ENCODE results near the gene PSMG4.

PSMG4 gene

GRCh38 chr6:3253597-3253961, 5.2 kb upstream of the PSMG4 start:
- Histone ChIP-seq H3K36me3 (ENCODE audit: control insufficient read depth, insufficient read depth, low read length) (no peaks in the 10 kb centered on the region), H3K79me2 (no peaks in the 10 kb centered on the region), H3K27me3 (ENCODE audit: control insufficient read depth, insufficient read depth, low read length) (no peaks in the 10 kb centered on the region), H3K27ac (no peak overlapping the region), H3K4me3 (ENCODE audit: low read depth, low read length) (no peak overlapping the region), H3K9me3 (ENCODE audit: control insufficient read depth, low read length) (no peaks in the 10 kb centered on the region), H3K4me1 (peaks cover 5% of the 10 kb centered on the region), H3K4me2 (ENCODE audit: low read length) (no peak overlapping the region), H3K9ac (no peak overlapping the region), H2AFZ (no peak overlapping the region)
- TF ChIP-seq CTCF (IDR thresholded peaks at IDR 0.05), result no peak

GRCh38 chr6:3258201-3258600, 546 bp upstream of the PSMG4 start:
- TF ChIP-seq CTCF (IDR thresholded peaks at IDR 0.05), result no peak
- H3K4me3 ChIP-seq (ENCODE audit: low read depth, low read length), result peak overlapping the region; percentile 76
- peak overlapping the region; percentile 72 for H3K4me2 ChIP-seq (ENCODE audit: low read length)
- peaks cover 13% of the 10 kb centered on the region for H3K79me2 ChIP-seq
- no peaks in the 10 kb centered on the region for H3K9me3 ChIP-seq (ENCODE audit: control insufficient read depth, low read length)
- no peak overlapping the region for H3K27ac ChIP-seq
- no peaks in the 10 kb centered on the region for H3K27me3 ChIP-seq (ENCODE audit: control insufficient read depth, insufficient read depth, low read length)
- H3K4me1 ChIP-seq, result peaks cover 13% of the 10 kb centered on the region
- H2AFZ ChIP-seq, result peak overlapping the region; percentile 93
- no peak overlapping the region for H3K9ac ChIP-seq
- no peaks in the 10 kb centered on the region for H3K36me3 ChIP-seq (ENCODE audit: control insufficient read depth, insufficient read depth, low read length)

- H2AFZ ChIP-seq, result peak overlapping the region; percentile 93
- no peak overlapping the region for H3K9ac ChIP-seq
- H3K27me3 ChIP-seq (ENCODE audit: control insufficient read depth, insufficient read depth, low read length), result no peaks in the 10 kb centered on the region
- H3K4me3 ChIP-seq (ENCODE audit: low read depth, low read length), result peak overlapping the region; percentile 76
- H3K27ac ChIP-seq, result peak overlapping the region; percentile 33
- H3K4me2 ChIP-seq (ENCODE audit: low read length), result peak overlapping the region; percentile 74
- H3K79me2 ChIP-seq, result peaks cover 20% of the 10 kb centered on the region
- H3K4me1 ChIP-seq, result peaks cover 14% of the 10 kb centered on the region
- H3K9me3 ChIP-seq (ENCODE audit: control insufficient read depth, low read length), result no peaks in the 10 kb centered on the region
- no peak for TF ChIP-seq CTCF (IDR thresholded peaks at IDR 0.05)
- H3K36me3 ChIP-seq (ENCODE audit: control insufficient read depth, insufficient read depth, low read length), result no peaks in the 10 kb centered on the region
Observed at GRCh38 chr6:3259491-3259958, 778 bp downstream of the PSMG4 start.

DNA sequence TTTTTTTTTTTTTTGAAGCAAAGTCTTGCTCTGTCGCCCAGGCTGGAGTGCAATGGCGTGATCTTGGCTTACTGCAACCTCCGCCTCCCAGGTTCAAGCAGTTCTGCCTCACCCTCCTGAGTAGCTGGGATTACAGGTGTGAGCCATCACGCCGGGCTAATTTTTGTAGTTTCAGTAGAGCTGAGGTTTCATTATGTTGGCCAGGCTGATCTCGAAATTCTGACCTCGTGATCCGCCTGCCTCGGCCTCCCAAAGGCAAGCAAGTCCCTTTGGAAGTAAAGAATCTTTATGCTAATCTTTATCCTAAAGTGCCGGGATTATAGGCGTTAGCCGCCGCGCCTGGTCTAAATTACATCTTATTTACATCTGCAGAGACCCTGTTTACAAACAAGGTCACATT, 1.5 kb downstream of the PSMG4 start:
- H3K9me3 ChIP-seq (ENCODE audit: control insufficient read depth, low read length), result no peaks in the 10 kb centered on the region
- no peak overlapping the region for H3K27ac ChIP-seq
- H3K4me2 ChIP-seq (ENCODE audit: low read length), result no peak overlapping the region
- no peaks in the 10 kb centered on the region for H3K27me3 ChIP-seq (ENCODE audit: control insufficient read depth, insufficient read depth, low read length)
- peaks cover 20% of the 10 kb centered on the region for H3K79me2 ChIP-seq
- no peak overlapping the region for H2AFZ ChIP-seq
- H3K4me3 ChIP-seq (ENCODE audit: low read depth, low read length), result no peak overlapping the region
- H3K4me1 ChIP-seq, result peaks cover 14% of the 10 kb centered on the region
- H3K36me3 ChIP-seq (ENCODE audit: control insufficient read depth, insufficient read depth, low read length), result no peaks in the 10 kb centered on the region
- H3K9ac ChIP-seq, result no peak overlapping the region
- no peak for TF ChIP-seq CTCF (IDR thresholded peaks at IDR 0.05)

GRCh38 chr6:3260772-3261517, 2.2 kb downstream of the PSMG4 start:
- no peaks in the 10 kb centered on the region for H3K27me3 ChIP-seq (ENCODE audit: control insufficient read depth, insufficient read depth, low read length)
- no peak overlapping the region for H2AFZ ChIP-seq
- peaks cover 20% of the 10 kb centered on the region for H3K79me2 ChIP-seq
- no peaks in the 10 kb centered on the region for H3K9me3 ChIP-seq (ENCODE audit: control insufficient read depth, low read length)
- no peak overlapping the region for H3K9ac ChIP-seq
- H3K4me2 ChIP-seq (ENCODE audit: low read length), result no peak overlapping the region
- no peak for TF ChIP-seq CTCF (IDR thresholded peaks at IDR 0.05)
- H3K27ac ChIP-seq, result no peak overlapping the region
- H3K4me1 ChIP-seq, result peaks cover 14% of the 10 kb centered on the region
- H3K36me3 ChIP-seq (ENCODE audit: control insufficient read depth, insufficient read depth, low read length), result no peaks in the 10 kb centered on the region
- H3K4me3 ChIP-seq (ENCODE audit: low read depth, low read length), result no peak overlapping the region

Data from parathyroid adenoma (tissue), 2 donors.